Suprapubic skin (tissue), 4 donors: Measurements from ENCODE around the gene LRRC73. TPM values are rescaled to one million over a fixed set of nuclear protein-coding genes. Genes with fewer than 3 reads are reported as not detected.

ENCODE experiments used
- DNase-seq, 2 donors: peaks; one replicate each; pipeline ENCODE4 v3.0.0-alpha.2; 2019; ENCODE audit warnings: low spot score in 2 of 2
- H3K27ac ChIP-seq: fragments of 200-600 bp; sonication (generic); one replicate; pipeline ENCODE4 v1.5.1; 2019
- H3K27me3 ChIP-seq: fragments of 200-600 bp; sonication (generic); one replicate; pipeline ENCODE4 v1.5.1; 2019
- H3K36me3 ChIP-seq: fragments of 200-600 bp; sonication (generic); one replicate; pipeline ENCODE4 v1.5.1; 2019
- H3K4me1 ChIP-seq: fragments of 200-600 bp; sonication (generic); one replicate; pipeline ENCODE4 v1.5.1; 2019
- H3K4me3 ChIP-seq: fragments of 200-600 bp; sonication (generic); one replicate; pipeline ENCODE4 v1.5.1; 2019; ENCODE audit warnings: mild to moderate bottlenecking
- H3K9me3 ChIP-seq: fragments of 200-600 bp; sonication (generic); one replicate; pipeline ENCODE4 v1.5.1; 2019
- EP300 ChIP-seq: sonication (generic); formaldehyde crosslinking; IDR thresholded peaks from one replicate; pipeline ENCODE4 v1.6.1; 2017; ENCODE audit warnings: antibody characterized with exemption
- POLR2A ChIP-seq, 2 donors: fragments of 450-650 bp; IDR thresholded peaks; one replicate each; pipeline ENCODE4 v1.6.1; 2017; ENCODE audit warnings: antibody characterized with exemption in 2 of 2, mild to moderate bottlenecking in 2 of 2, moderate library complexity in 2 of 2
- POLR2AphosphoS5 ChIP-seq, 3 donors: sonication (generic); formaldehyde crosslinking; IDR thresholded peaks; one replicate each; pipeline ENCODE4 v1.6.1; 2017; ENCODE audit warnings: antibody characterized with exemption in 3 of 3
- WGBS: methylation state at CpG from one replicate; pipeline ENCODE4 v1.1.5; 2018; 5-methylcytosine and 5-hydroxymethylcytosine counted together
- total RNA-seq, 4 donors: library from RNA; depleted of rRNA; stranded (reverse); fragments of >200 nt; gene quantifications; one replicate each; pipeline ENCODE4 v1.1.0, GENCODE V29; 2016
- TF ChIP-seq, protein P1 (sequence below), 2 donors: fragments of 200-600 bp in 1 of 2; fragments of 450-650 bp in 1 of 2; sonication (generic) in 1 of 2; IDR thresholded peaks; one replicate each; pipeline ENCODE4 v1.5.1; 2016 to 2019; ENCODE audit warnings: antibody characterized with exemption in 2 of 2, mild to moderate bottlenecking in 1 of 2, moderate library complexity in 1 of 2

The LRRC73 gene
- total RNA-seq, 4 donors from 2014 or later, result 0.34 to 0.42 TPM; not detected in 2

- Histone ChIP-seq H3K9me3 (no peaks in the 10 kb centered on the region), H3K27ac (no peak overlapping the region), H3K36me3 (no peaks in the 10 kb centered on the region), H3K4me1 (peaks cover 61% of the 10 kb centered on the region), H3K4me3 (no peak overlapping the region), H3K27me3 (no peaks in the 10 kb centered on the region)
- DNase-seq, result no peak
- TF ChIP-seq POLR2AphosphoS5 (IDR thresholded peaks at IDR 0.05), result no peak
- no peak for TF ChIP-seq EP300
- no peak for TF ChIP-seq POLR2A (IDR thresholded peaks at IDR 0.05)
- TF ChIP-seq, protein P1, sequence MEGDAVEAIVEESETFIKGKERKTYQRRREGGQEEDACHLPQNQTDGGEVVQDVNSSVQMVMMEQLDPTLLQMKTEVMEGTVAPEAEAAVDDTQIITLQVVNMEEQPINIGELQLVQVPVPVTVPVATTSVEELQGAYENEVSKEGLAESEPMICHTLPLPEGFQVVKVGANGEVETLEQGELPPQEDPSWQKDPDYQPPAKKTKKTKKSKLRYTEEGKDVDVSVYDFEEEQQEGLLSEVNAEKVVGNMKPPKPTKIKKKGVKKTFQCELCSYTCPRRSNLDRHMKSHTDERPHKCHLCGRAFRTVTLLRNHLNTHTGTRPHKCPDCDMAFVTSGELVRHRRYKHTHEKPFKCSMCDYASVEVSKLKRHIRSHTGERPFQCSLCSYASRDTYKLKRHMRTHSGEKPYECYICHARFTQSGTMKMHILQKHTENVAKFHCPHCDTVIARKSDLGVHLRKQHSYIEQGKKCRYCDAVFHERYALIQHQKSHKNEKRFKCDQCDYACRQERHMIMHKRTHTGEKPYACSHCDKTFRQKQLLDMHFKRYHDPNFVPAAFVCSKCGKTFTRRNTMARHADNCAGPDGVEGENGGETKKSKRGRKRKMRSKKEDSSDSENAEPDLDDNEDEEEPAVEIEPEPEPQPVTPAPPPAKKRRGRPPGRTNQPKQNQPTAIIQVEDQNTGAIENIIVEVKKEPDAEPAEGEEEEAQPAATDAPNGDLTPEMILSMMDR (IDR thresholded peaks at IDR 0.05), result no peak
- 51% methylated on average over 6 of the region's 6 CpGs for WGBS
Measured at GRCh38 chr6:43490523-43490939, 19.6 kb downstream of the LRRC73 start.

- no peak for DNase-seq
- H3K4me3 ChIP-seq, result no peak overlapping the region
- TF ChIP-seq, protein P1 (IDR thresholded peaks at IDR 0.05), result no peak
- TF ChIP-seq POLR2AphosphoS5 (IDR thresholded peaks at IDR 0.05), result no peak
- TF ChIP-seq POLR2A (IDR thresholded peaks at IDR 0.05), result no peak
- TF ChIP-seq EP300, result no peak
- H3K27me3 ChIP-seq, result no peaks in the 10 kb centered on the region
- peaks cover 50% of the 10 kb centered on the region for H3K4me1 ChIP-seq
- no peaks in the 10 kb centered on the region for H3K36me3 ChIP-seq
- H3K9me3 ChIP-seq, result no peaks in the 10 kb centered on the region
- no peak overlapping the region for H3K27ac ChIP-seq
- WGBS, result 56% methylated on average over 6 of the region's 12 CpGs
Measured at GRCh38 chr6:43489277-43490072, 20.7 kb downstream of the LRRC73 start.

DNA sequence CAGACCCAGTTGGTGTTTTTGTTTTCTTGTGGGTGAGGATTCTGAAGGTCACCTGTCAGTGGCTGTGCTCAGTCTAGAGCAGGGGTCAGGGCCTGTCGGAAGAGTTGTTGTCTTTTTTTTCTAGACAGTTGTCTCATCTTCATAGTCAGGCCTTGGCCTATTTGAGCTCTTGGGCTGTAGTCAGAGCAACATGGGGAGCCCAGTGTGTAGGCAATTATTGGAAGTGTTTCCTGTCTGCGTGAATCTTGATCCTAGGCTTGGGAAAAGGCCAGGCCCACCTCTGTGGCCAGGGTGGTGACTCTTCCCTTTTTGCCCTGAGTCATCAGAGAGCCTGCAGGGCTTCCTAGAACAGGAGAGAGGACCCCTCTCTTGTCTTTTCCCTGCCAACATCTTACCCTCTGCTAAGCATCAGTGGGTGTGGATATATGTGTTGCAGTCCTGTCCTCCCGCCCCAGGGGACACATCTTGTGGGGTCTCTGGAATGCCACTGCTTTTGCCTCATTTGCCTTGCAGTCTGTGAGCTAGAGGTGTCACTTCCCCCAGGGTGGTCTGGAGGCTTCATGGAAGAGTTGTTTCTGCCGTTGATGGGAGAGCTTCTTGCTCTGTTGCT lies 21.4 kb downstream of the LRRC73 start:
- 74% methylated on average over 3 of the region's 4 CpGs for WGBS
- no peaks in the 10 kb centered on the region for H3K36me3 ChIP-seq
- H3K4me3 ChIP-seq, result no peak overlapping the region
- H3K27me3 ChIP-seq, result no peaks in the 10 kb centered on the region
- peaks cover 45% of the 10 kb centered on the region for H3K4me1 ChIP-seq
- H3K27ac ChIP-seq, result no peak overlapping the region
- no peaks in the 10 kb centered on the region for H3K9me3 ChIP-seq
- TF ChIP-seq POLR2A (IDR thresholded peaks at IDR 0.05) (no peak), POLR2AphosphoS5 (IDR thresholded peaks at IDR 0.05) (no peak), EP300 (no peak)
- TF ChIP-seq, protein P1 (IDR thresholded peaks at IDR 0.05), result no peak
- DNase-seq, result no peak

- Histone ChIP-seq H3K36me3 (no peaks in the 10 kb centered on the region), H3K27me3 (no peaks in the 10 kb centered on the region), H3K27ac (no peak overlapping the region), H3K4me1 (peaks cover 45% of the 10 kb centered on the region), H3K9me3 (no peaks in the 10 kb centered on the region), H3K4me3 (no peak overlapping the region)
- 50% methylated on average over 11 of the region's 11 CpGs for WGBS
- DNase-seq, result no peak
- TF ChIP-seq POLR2AphosphoS5 (IDR thresholded peaks at IDR 0.05) (no peak), POLR2A (IDR thresholded peaks at IDR 0.05) (no peak), EP300 (no peak)
- TF ChIP-seq, protein P1 (IDR thresholded peaks at IDR 0.05), result no peak
Measured at GRCh38 chr6:43481591-43482236, 28.4 kb downstream of the LRRC73 start.

DNA sequence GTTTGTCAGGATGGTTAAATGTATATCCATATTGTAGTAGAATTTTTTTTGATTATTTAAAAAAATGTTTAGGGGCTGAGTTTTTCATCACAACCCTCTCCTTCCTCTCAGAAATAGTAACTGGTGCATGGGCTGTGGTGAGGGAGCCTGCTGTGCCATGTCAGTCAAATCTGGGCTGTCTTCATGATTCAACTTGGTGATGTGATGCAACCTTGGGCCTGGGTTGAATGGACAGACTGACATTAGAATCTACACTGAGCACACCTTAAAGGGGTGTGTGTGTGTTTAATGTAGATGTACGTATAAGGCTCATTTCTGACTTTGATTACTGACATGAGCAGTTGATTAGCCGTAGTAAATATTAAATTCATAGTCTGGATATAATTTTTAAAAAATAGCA lies 29.1 kb downstream of the LRRC73 start:
- Histone ChIP-seq H3K4me1 (peaks cover 46% of the 10 kb centered on the region), H3K4me3 (no peak overlapping the region), H3K36me3 (no peaks in the 10 kb centered on the region), H3K27ac (no peak overlapping the region), H3K27me3 (no peaks in the 10 kb centered on the region), H3K9me3 (no peaks in the 10 kb centered on the region)
- DNase-seq, result no peak
- 63% methylated on average over 2 of the region's 2 CpGs for WGBS
- TF ChIP-seq EP300 (no peak), POLR2A (IDR thresholded peaks at IDR 0.05) (no peak), POLR2AphosphoS5 (IDR thresholded peaks at IDR 0.05) (no peak)
- TF ChIP-seq, protein P1 (IDR thresholded peaks at IDR 0.05), result no peak
